ENCODE measurements around the gene CENPP.

The CENPP gene

DNA sequence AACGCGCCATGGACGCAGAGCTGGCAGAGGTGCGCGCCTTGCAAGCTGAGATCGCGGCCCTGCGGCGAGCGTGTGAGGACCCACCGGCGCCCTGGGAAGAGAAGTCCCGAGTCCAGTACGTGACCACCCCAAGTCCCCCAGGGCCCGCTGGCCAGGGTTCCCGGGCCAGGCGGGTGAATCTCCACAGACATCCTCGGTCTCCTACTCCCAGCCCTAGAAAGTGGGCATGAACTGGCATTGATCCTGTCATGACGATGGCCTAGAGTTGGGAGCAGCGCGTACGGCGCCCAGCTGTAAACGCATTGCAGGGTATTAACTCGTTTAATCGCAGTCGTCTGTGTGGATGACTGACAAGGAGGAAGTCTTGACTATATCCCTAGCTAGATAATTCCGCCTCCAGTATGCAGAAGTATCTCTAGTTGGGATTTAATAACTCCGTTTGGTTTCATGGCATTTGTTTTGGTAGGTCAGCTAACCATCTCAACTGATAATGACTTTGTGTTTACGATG is 293 bp downstream of the CENPP start:
- Histone ChIP-seq H3K27ac (ENCODE audit: low read length) (peak overlapping the region; percentile 76; the same call in 1 of the 2 replicates), H3K4me3 (ENCODE audit: low read length) (peak overlapping the region; percentile 97), H3K79me2 (ENCODE audit: low read length) (peaks cover 72% of the 10 kb centered on the region), H3K9me3 (ENCODE audit: insufficient read depth, low read length) (no peaks in the 10 kb centered on the region), H3K4me2 (ENCODE audit: low read length) (peak overlapping the region; percentile 88), H3K27me3 (ENCODE audit: low read depth, low read length) (no peaks in the 10 kb centered on the region), H3K4me1 (ENCODE audit: low read length) (peaks cover 21% of the 10 kb centered on the region), H3K36me3 (replicated peaks; ENCODE audit: low read depth, low read length) (peaks cover 12% of the 10 kb centered on the region), H4K20me1 (ENCODE audit: insufficient read depth, low read length) (no peaks in the 10 kb centered on the region), H2AFZ (ENCODE audit: low read depth, low read length) (peak overlapping the region; percentile 98), H3K9ac (ENCODE audit: low read length) (peak overlapping the region; percentile 92)
- TF ChIP-seq EZH2phosphoT487 (IDR thresholded peaks at IDR 0.05; ENCODE audit: low read depth), result no peak
- no peak for TF ChIP-seq CTCF (IDR thresholded peaks at IDR 0.05; ENCODE audit: low read depth, low read length)

GRCh38 chr9:92327283-92327850 is 1.6 kb downstream of the CENPP start:
- H3K79me2 ChIP-seq (ENCODE audit: low read length), result peaks cover 72% of the 10 kb centered on the region
- no peaks in the 10 kb centered on the region for H3K27me3 ChIP-seq (ENCODE audit: low read depth, low read length)
- H3K4me1 ChIP-seq (ENCODE audit: low read length), result peaks cover 21% of the 10 kb centered on the region
- H3K27ac ChIP-seq (ENCODE audit: low read length), result no peak overlapping the region
- TF ChIP-seq CTCF (IDR thresholded peaks at IDR 0.05; ENCODE audit: low read depth, low read length) (no peak), EZH2phosphoT487 (IDR thresholded peaks at IDR 0.05; ENCODE audit: low read depth) (no peak)
- peaks cover 9% of the 10 kb centered on the region for H3K36me3 ChIP-seq (replicated peaks; ENCODE audit: low read depth, low read length)
- peak overlapping the region; percentile 97 for H3K4me3 ChIP-seq (ENCODE audit: low read length)
- H2AFZ ChIP-seq (ENCODE audit: low read depth, low read length), result no peak overlapping the region
- H3K9me3 ChIP-seq (ENCODE audit: insufficient read depth, low read length), result no peaks in the 10 kb centered on the region
- peak overlapping the region; percentile 88 for H3K4me2 ChIP-seq (ENCODE audit: low read length)
- H3K9ac ChIP-seq (ENCODE audit: low read length), result peak overlapping the region; percentile 92; the same call in 1 of the 2 replicates
- no peaks in the 10 kb centered on the region for H4K20me1 ChIP-seq (ENCODE audit: insufficient read depth, low read length)

- Histone ChIP-seq H3K9me3 (ENCODE audit: insufficient read depth, low read length) (no peaks in the 10 kb centered on the region), H3K27ac (ENCODE audit: low read length) (no peak overlapping the region), H3K36me3 (replicated peaks; ENCODE audit: low read depth, low read length) (peaks cover 2% of the 10 kb centered on the region), H2AFZ (ENCODE audit: low read depth, low read length) (no peak overlapping the region), H4K20me1 (ENCODE audit: insufficient read depth, low read length) (no peaks in the 10 kb centered on the region), H3K27me3 (ENCODE audit: low read depth, low read length) (no peaks in the 10 kb centered on the region), H3K4me2 (ENCODE audit: low read length) (no peak overlapping the region), H3K79me2 (ENCODE audit: low read length) (peaks cover 66% of the 10 kb centered on the region), H3K4me3 (ENCODE audit: low read length) (no peak overlapping the region), H3K4me1 (ENCODE audit: low read length) (peaks cover 21% of the 10 kb centered on the region), H3K9ac (ENCODE audit: low read length) (no peak overlapping the region)
- TF ChIP-seq EZH2phosphoT487 (IDR thresholded peaks at IDR 0.05; ENCODE audit: low read depth), result no peak
These were observed 2.5 kb downstream of the CENPP start for GRCh38 chr9:92328225-92328624.

DNA sequence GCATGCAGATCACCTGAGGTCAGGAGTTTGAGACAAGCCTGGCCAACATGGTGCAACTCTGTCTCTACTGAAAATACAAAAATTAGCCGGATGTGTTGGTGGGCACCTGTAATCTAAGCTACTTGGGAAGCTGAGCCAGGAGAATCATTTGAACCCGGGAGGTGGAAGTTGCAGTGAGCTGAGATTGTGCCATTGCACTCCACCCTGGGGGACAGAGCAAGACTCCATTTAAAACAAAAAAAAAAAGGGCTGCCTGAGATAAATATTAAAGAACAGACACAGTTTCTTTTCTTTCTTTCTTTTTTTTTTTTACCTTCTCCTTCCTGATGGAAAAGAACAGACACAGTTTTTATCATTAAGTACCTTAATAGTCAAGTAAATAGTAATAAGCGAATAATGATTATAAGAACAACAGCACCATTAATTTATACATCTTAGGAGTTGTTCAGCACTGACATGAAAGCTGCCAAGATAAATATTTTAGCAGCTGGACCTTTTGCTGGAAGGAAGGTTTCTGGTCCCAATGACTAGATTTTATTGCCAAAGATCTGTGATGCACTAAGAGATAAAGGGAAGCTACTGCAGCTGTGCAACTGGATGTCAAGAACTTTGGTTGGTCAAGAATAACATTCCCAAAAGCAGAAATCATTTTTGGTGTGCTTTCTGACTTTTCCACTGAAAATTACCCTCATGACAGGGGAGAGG is 7.0 kb downstream of the CENPP start:
- H3K27me3 ChIP-seq (ENCODE audit: low read depth, low read length), result no peaks in the 10 kb centered on the region
- H3K79me2 ChIP-seq (ENCODE audit: low read length), result peaks cover 27% of the 10 kb centered on the region
- peaks cover 20% of the 10 kb centered on the region for H3K36me3 ChIP-seq (replicated peaks; ENCODE audit: low read depth, low read length)
- no peak overlapping the region for H3K9ac ChIP-seq (ENCODE audit: low read length)
- H3K4me3 ChIP-seq (ENCODE audit: low read length), result no peak overlapping the region
- no peak overlapping the region for H3K4me2 ChIP-seq (ENCODE audit: low read length)
- no peak overlapping the region for H2AFZ ChIP-seq (ENCODE audit: low read depth, low read length)
- TF ChIP-seq EZH2phosphoT487 (IDR thresholded peaks at IDR 0.05; ENCODE audit: low read depth) (no peak), CTCF (IDR thresholded peaks at IDR 0.05; ENCODE audit: low read depth, low read length) (no peak)
- H4K20me1 ChIP-seq (ENCODE audit: insufficient read depth, low read length), result no peaks in the 10 kb centered on the region
- no peak overlapping the region for H3K27ac ChIP-seq (ENCODE audit: low read length)
- H3K4me1 ChIP-seq (ENCODE audit: low read length), result peaks cover 13% of the 10 kb centered on the region
- H3K9me3 ChIP-seq (ENCODE audit: insufficient read depth, low read length), result no peaks in the 10 kb centered on the region
